Measurements from ENCODE around the gene TESPA1. TPM values are rescaled to one million over a fixed set of nuclear protein-coding genes. Genes with fewer than 3 reads are reported as not detected.
"Not testable (repeated sequence)": the region's sequence is repeated elsewhere in the genome, so short reads cannot be mapped to it uniquely, and the experiment has no call there.

Gene TESPA1
- total RNA-seq, 2 donors from 2014 or later, result 0.55 to 1.8 TPM

- intact Hi-C loops (cut with DNase I, micrococcal nuclease), result loop anchor here in 1 of 2 donors (5.0 to 10.0 kb wide), 2 partner anchors 102 to 210 kb away; partner anchors contain the start of gene MUCL1
- DNase-seq, result no peak
- ATAC-seq, result no peak
Measured at GRCh38 chr12:54956818-54957641, 27.5 kb downstream of the TESPA1 start.

- intact Hi-C loops (cut with DNase I, micrococcal nuclease), result loop anchor here in 1 of 2 donors (5.0 to 10.0 kb wide), 2 partner anchors 102 to 209 kb away; partner anchors contain the start of gene MUCL1
- DNase-seq (no peak), ATAC-seq (no peak)
Measured at GRCh38 chr12:54956322-54956721, 28.2 kb downstream of the TESPA1 start.

GRCh38 chr12:54954801-54955200 lies 29.8 kb downstream of the TESPA1 start:
- intact Hi-C loops (cut with DNase I, micrococcal nuclease), result loop anchor here in 1 of 2 donors (5.0 to 10.0 kb wide), 2 partner anchors 100 to 208 kb away; partner anchors contain the start of gene MUCL1
- ATAC-seq, result no peak

GRCh38 chr12:54954228-54954627 lies 30.3 kb downstream of the TESPA1 start:
- no peak for DNase-seq
- intact Hi-C loops (cut with DNase I, micrococcal nuclease), result loop anchor here in 1 of 2 donors (10.0 kb wide), 1 partner anchor 99 kb away; the partner anchor contains the start of gene MUCL1
- ATAC-seq, result no peak

More at GRCh38 chr12:54954801-54955200, 29.8 kb downstream of the TESPA1 start:
- DNase-seq, result no peak

- intact Hi-C loops (cut with DNase I, micrococcal nuclease), result loop anchor here in 1 of 2 donors (10.0 kb wide), 1 partner anchor 95 kb away; the partner anchor contains the start of gene MUCL1
- no peak for DNase-seq
- ATAC-seq, result no peak
Measured at GRCh38 chr12:54950071-54950727, 34.4 kb downstream of the TESPA1 start.

- intact Hi-C loops (cut with DNase I, micrococcal nuclease), result no loop called here
- ATAC-seq (no peak), DNase-seq (no peak)
Measured at GRCh38 chr12:54949073-54949711, 35.4 kb downstream of the TESPA1 start.

- DNase-seq (no peak), ATAC-seq (no peak)
- intact Hi-C loops (cut with DNase I, micrococcal nuclease), result no loop called here
Measured at GRCh38 chr12:54948171-54948570, 36.4 kb downstream of the TESPA1 start.

- DNase-seq (no peak), ATAC-seq (no peak)
- intact Hi-C loops (cut with DNase I, micrococcal nuclease), result no loop called here
Measured at GRCh38 chr12:54945082-54945481, 39.5 kb downstream of the TESPA1 start.

GRCh38 chr12:54943292-54943691 lies 41.3 kb downstream of the TESPA1 start:
- DNase-seq; intact Hi-C loops (cut with DNase I, micrococcal nuclease); ATAC-seq: not testable (repeated sequence)

GRCh38 chr12:54941659-54942058 lies 42.9 kb downstream of the TESPA1 start:
- no peak for ATAC-seq
- no peak for DNase-seq
- intact Hi-C loops (cut with DNase I, micrococcal nuclease), result no loop called here

GRCh38 chr12:54940727-54941315 lies 43.7 kb downstream of the TESPA1 start:
- ATAC-seq (no peak), DNase-seq (no peak)
- intact Hi-C loops (cut with DNase I, micrococcal nuclease), result no loop called here

- intact Hi-C loops (cut with DNase I, micrococcal nuclease), result no loop called here
- DNase-seq (no peak), ATAC-seq (no peak)
Measured at GRCh38 chr12:54937929-54938328, 46.6 kb downstream of the TESPA1 start.

GRCh38 chr12:54937376-54937775 lies 47.2 kb downstream of the TESPA1 start:
- intact Hi-C loops (cut with DNase I, micrococcal nuclease), result no loop called here
- DNase-seq (no peak), ATAC-seq (no peak)

- intact Hi-C loops (cut with DNase I, micrococcal nuclease), result no loop called here
Measured at GRCh38 chr12:54936736-54937135, 47.8 kb downstream of the TESPA1 start.

GRCh38 chr12:54935235-54935951 lies 49.2 kb downstream of the TESPA1 start:
- no peak for DNase-seq
- intact Hi-C loops (cut with DNase I, micrococcal nuclease), result no loop called here
- ATAC-seq, result peak; percentile 65

More at GRCh38 chr12:54936736-54937135, 47.8 kb downstream of the TESPA1 start:
- no peak for ATAC-seq
- no peak for DNase-seq

- intact Hi-C loops (cut with DNase I, micrococcal nuclease), result no loop called here
Measured at GRCh38 chr12:54934419-54934818, 50.1 kb downstream of the TESPA1 start.

GRCh38 chr12:54933376-54933775 lies 51.2 kb downstream of the TESPA1 start:
- intact Hi-C loops (cut with DNase I, micrococcal nuclease), result no loop called here
- no peak for DNase-seq
- no peak for ATAC-seq

More at GRCh38 chr12:54934419-54934818, 50.1 kb downstream of the TESPA1 start:
- DNase-seq (no peak), ATAC-seq (no peak)

- ATAC-seq (no peak), DNase-seq (peak; percentile 6 to 28)
- intact Hi-C loops (cut with DNase I, micrococcal nuclease), result no loop called here
Measured at GRCh38 chr12:54932691-54933090, 51.9 kb downstream of the TESPA1 start.
